MM.1S (cell line): Measurements from ENCODE around the gene DDN.

Experiments used
- CTCF ChIP-seq: fragments of 300-600 bp; sonication (generic); IDR thresholded peaks from 2 replicates; pipeline ENCODE4 v1.5.1; 2016; ENCODE audit warnings: antibody characterized with exemption, low read length, mixed read lengths
- EZH2 ChIP-seq: fragments of 300-600 bp; sonication (generic); optimal IDR thresholded peaks from 2 replicates; pipeline ENCODE3; 2017; ENCODE audit warnings: low read depth, mild to moderate bottlenecking, antibody characterized with exemption, low read length, mixed read lengths

- TF ChIP-seq CTCF (no peak), EZH2 (no peak)
Measured at GRCh38 chr12:49026101-49026500, 26.9 kb upstream of the DDN start.
